NCI-H128 (cell line): Measurements from ENCODE around the gene CBX1.
A peak's percentile ranks its signal among the peaks of the same experiment; 100 is the strongest.

Experiments used
- DNase-seq: peaks from one replicate; lab custom pipeline; 2025; ENCODE audit not compliant: unreplicated experiment; lab: John Stamatoyannopoulos, UW

The CBX1 gene

DNA sequence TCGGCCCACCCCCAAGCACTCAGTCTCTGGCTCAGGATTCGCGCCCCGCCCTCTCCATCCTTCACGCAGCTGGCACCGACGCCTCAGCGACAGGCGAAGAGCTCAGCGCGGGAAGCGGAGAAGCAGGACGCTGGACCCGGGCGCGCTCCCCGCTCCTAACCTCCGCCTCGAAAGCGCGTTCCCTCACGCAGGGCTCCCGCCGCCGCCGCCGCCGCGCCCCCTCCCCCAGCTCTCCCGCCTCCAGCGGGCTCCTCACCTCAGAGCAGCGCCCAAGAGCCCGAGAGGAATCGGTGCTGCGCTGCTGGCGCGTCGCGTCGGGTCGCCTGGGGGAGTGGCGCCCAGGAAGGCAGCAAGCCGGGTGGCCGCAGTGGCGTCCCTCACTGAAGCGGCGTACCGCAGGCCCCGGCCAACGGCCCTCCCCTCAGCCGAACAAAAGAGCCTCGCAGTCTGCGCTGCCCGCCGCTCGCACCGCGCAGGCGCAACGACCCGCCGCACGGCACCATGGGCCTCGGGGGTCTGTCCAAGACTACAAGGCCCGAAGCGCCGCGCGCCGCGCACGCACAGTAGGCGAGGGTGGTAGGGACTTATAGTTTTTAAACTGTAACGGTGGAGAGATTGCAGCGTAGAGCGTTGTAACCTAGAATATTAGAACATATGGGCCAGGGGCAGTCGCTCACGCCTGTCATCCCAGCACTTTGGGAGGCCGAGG lies at the start of gene CBX1:
TSS of gene CBX1 (minus strand) at position 467 of the 709 bp plus-strand sequence. CDS start 24,474 bp downstream, outside the sequence.
- peak; percentile 78 for DNase-seq

DNA sequence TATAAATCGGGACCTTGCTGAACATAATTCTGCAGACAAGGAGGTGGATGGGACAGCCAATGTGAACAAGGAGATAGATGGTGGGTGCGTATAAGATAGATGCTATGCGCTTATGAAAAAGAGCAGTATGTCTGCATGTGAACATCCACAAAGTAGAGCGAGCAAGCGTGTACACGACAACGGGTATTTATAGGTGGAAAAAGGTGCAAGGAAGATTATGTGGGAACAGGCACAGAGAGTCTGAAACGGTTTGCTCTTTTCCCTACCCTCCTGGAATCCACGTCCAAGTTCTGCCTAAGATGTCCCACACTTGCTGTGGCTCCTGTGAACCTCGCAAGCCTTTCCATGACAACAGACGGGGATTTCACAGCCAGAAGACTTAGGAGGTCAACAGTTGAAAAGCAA lies 49.3 kb upstream of the CBX1 start:
- no peak for DNase-seq

DNA sequence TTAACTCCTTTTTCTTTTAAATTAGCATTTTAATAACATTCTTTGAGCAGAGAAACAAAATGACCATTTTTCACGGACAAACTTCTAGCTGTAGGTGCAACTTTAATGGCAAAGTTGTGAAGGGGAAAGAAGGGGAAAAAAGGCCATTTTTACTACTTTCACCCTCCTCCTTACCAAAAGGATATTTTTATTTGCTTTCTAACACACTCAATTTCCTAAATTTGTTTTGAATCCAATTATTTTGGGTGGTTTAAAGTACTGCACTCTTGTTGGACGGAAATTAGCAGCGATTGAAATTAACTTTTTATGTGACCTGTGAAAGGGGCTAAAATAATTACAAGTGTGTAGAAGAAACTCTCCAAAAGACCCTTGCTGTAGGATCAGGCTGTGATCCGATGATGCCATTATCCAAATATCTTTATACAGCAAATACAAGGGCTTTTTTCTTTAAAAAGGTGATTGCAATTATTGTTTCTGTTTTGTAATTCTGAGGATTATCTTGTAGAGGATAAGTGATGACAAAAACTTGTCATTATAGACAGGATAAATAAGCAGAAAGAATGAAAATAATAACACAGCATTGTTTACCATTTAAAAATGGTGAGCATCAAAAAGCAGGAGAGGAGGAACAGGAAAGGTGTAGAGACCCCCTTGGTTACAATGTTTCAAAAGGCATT lies 48.6 kb upstream of the CBX1 start:
- no peak for DNase-seq

DNA sequence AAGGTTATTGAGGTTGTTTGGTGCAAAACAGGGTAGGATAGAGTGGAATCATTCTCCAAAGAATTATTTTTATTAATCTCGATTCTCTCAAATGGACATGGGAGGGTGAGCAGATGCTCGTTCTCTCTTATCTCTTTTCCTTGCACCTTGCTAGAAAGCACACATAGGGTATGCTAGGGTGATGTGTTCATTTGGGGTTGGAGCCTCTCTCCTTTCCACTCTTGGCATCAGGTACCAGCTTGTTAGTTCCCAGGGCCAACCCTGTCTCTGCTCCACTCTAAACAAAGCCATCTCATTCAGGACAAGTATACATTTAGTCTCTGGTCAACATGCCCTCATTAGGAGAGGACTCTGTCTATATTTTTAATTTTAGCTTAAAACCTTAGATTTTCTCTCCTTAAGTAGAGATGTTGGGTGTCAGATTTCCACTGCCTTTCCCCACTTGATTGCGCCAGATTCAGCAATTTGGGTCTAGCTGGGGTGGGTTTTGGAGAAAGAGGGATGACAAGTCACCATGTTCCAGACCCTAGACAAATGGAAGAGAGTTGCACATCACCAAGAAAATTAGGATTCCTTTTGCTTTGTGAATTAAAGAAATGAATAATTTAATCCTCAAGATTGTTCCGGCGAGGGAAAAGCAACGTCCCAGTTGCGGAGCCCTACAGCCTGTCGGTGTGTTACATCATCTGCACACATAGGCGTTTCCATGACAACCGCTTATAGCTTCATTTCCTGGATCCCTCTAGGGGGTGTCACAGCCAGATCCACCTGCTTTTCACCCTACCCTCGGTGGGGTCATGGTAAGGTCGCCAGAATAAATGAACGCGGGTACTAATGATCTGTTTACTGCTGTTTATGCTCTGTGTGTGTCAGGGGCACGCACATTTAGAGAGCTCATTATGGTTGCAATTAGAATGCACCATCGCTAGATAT lies 47.8 kb upstream of the CBX1 start:
- no peak for DNase-seq

DNA sequence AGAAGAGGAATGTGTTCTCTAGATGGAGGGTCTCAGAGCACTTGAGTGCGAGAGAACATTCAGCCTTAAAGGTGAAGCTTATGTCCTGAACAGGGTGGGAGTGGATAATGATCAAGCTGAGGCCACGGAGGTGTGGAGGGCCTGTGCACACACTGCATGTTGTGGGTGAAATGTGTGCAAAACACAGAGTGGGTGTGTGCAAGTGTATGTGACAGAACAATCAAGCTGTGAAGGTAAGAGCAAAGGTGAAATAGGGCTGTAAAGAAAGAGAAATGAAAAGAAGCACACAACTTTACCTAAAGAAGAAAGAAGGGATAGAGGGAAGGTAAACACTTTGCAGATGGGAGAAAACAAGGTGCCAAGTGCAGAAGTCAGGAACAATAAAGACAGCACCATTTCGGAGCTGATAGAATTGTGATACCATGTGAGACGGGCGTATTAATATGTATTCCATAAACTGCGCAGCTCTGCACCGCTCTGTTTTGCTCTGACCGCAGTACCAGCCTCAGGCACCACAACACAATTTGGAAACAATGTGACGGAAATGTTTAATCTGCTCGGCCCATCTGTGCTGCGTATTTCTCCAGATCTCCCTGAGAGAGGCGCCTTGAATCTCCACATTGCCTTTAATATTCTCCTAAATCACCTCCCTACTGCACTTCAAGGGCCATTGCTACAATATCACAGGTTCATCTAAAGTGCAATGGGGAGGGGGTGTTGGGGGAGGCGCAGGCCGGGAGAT lies 46.9 kb upstream of the CBX1 start:
- no peak for DNase-seq

DNA sequence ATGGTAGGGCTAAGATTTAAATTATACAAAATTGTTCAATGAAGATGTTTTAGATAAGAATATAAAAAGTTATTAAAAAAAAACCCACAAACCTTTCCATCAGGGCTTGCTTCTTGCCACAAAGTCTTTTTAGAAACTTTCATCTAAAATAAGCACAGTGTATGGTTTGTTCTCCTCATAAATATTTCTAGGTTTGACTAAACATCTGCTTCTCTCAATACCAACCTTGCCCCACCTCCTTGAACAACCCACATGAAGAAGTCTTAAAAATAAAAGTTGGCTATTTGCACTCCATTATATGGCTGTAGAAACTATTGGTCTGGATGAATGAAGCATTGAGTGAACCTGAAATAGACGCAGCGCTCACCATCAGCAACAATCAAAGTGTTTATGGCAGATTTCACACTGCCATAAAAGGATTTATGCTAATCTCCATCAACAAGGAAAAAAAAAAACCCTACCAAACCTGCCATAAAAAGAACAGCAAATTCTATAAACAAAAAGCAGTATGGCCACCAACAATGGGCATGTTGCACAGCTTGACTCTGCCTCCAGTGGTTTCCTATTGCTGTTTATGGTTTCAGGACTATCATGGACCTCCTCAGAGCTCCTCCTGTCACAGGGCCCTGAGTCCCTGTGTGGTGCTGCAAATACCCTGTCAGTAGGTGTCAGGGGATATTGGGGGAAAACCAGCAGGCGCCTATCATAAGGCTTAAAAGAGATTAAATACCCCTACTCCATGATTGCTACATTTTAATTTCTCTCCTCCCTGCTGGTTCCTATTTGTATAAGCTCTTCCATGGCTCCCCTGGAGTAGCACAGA lies 43.9 kb upstream of the CBX1 start:
- DNase-seq = no peak

DNA sequence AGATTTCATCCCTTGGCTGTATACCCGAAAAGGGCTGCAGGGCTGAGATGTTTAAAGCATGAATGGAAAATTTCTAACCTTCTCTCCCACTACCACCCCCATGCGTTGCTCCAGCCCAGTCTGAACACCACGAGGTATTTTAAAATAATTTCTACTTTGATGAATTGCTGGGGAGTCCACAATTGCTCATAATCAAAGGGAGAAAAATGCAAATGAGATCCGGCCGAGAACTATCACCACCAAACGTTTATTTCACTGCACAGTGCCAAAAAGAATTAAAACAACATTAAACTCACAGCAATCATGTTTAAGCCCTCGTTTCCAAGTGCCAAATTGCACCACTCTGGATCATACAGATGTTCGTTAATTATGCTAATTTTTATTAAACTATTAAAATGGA lies 43.0 kb upstream of the CBX1 start:
- DNase-seq = no peak

DNA sequence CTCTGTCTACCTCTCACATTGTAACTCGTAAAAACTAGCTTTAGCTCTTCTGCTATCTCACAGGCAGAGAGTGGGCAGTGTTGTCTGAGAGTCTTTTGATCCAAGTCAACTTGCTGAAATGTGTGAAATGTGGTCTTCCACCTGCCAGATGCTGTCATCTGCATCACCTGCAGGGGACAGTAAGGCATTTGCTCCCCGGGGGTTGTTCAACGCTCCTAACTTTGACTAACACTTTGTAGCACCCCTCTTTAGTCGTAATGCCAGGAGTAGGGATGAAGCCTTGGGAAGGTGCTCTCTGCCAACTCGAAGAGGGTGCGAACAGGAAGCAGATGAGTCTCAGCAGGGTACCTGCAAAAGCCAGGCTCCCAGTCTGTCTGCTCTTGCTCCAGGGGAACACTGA lies 42.4 kb upstream of the CBX1 start:
- no peak for DNase-seq

DNA sequence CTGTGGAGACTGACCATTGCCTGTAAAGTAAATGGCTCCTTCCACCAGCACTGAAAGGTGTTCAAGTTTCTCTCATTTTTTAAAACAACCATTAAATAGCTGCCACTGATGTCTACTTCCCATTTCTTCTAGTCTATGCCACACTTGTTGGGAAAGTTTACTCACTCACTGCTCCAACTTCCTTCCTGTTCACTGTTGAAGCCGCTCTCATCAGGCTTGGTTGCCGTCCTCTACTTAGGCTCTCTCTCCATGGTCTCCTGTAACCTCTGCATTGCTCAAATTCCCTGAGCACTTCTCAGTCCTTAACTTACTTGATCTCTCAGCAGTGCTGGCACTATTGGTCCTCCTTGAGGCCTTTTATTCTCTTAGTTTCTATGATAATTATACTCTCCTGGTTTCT lies 38.7 kb upstream of the CBX1 start:
- DNase-seq = no peak

DNA sequence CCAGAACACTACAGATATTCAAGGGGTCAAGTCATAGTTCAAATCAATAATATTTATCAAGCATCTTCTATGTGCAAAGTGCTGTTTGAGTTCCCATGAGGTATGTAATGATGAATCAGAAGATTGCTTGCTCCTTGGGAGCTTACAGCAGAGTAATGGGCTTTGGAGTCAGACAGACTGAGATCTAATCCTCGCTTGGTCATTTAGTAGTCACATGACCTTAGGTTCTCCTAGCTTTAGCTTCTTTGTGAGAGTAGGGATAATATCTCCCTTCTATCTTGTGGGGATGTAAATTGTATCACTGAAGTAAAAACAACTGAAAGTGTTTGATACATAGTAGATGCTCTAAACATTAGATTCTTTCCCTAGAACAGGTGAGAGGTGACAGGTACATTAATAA lies 36.4 kb upstream of the CBX1 start:
- no peak for DNase-seq

DNA sequence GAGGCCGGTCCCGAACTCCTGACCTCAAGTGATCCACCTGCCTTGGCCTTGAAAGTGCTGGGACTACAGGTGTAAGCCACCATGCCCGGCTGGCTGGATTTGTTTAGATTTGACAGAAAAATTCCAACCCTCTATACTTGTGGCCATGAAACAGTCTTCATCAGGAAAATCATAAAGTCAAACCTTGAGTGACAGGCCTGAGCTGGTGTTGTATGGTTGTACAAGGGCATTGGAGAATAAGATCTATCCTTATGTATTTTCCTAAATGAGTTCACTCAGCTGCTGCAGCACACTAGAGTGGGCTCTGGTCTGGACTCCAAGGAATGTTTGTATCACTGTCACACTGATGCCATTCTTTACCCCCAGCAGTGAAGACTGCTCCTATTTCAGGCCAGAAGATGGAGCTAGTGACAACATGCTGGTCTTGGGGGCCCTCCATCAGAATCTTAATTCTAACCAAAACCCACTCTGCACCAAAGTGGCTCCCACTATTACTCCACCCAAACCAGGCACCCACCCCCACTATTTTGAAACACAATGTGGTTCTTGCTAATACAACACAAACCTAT lies 33.7 kb upstream of the CBX1 start:
- no peak for DNase-seq

DNA sequence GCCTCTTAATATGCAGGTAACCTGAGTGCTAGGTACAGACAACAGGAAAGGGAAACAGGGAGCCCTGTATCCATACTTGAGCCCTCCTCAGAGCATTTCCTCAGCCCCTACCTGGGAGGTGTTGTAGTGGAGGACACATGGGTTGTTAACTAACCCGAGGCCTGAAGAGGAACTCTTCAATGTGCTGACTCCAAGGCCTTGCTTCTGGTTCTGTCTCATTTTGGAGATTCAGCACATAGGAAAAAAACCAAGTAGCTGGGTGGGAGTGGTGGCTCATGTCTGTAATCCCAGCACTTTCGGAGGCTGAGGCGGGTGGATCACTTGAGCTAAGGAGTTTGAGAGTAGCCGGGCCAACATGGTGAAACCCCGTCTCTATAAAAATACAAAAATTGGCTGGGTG lies 31.1 kb upstream of the CBX1 start:
- no peak for DNase-seq

DNA sequence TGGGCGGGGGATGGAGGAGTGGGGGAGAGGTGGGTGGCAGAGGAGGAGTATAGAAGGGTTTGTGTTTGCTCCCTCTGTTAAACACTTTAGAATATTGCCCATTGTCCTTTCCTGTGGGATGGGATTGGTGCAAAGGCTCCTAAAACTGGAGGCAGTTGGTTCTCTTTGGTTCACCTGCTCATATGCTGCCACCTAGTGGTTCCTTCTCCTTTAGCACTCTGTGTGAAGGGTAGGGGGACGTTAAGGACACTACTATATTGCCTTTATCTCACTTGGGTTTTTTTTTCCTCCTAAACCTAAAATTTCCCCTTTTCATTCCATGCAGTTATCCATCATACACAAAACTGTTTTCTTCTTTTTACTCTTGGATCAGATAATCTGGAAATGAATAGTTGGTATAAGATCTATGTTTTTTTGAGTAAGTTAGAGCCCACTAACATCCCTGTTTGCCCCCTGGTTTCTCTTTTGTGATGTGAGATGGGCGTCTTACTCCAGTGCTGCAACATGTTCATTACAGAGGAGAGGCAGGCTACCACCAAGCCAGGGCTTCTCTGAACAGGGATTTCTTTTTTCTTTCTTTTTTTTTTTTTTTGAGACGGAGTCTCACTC lies 30.0 kb upstream of the CBX1 start:
- DNase-seq = peak; percentile 37

DNA sequence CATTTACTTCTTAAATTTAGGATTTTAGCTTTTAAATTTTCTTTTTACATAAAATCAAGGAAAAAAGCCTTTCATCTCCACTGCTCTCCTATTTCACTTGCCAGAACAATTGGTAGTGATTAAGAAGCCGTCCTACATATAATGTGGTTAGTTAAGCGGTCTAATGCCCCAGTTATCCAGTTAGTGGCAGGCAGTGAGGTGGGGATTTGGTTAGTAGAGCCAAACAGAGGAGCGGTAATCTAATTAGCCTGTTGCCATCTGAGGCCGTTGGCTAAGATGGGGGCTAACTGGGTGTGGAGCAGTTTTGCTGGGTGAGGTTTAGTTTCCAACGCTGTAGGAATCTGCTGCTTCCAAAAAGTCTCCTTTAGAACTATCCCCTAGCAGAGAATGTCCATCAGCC lies 28.7 kb upstream of the CBX1 start:
- DNase-seq = no peak

DNA sequence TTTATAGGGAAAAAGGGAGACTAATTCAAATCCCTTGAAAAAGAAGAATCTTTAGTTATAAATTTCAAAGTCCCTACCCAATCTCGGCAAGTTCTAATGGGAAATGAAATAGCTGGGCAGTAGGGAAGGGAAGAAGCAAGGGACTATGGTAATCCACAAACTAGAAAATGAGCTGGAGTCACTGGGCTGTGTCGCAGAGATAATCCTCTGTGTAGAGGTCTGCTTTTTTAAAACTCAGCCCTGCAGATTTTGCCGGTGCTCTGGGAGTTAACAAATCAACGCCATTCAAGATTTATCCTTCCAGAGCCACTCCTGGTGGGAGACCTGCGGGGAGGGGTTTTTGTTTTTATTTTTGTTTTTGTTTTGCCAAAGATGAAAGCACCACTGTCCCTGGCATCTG lies 27.1 kb upstream of the CBX1 start:
- DNase-seq = no peak

DNA sequence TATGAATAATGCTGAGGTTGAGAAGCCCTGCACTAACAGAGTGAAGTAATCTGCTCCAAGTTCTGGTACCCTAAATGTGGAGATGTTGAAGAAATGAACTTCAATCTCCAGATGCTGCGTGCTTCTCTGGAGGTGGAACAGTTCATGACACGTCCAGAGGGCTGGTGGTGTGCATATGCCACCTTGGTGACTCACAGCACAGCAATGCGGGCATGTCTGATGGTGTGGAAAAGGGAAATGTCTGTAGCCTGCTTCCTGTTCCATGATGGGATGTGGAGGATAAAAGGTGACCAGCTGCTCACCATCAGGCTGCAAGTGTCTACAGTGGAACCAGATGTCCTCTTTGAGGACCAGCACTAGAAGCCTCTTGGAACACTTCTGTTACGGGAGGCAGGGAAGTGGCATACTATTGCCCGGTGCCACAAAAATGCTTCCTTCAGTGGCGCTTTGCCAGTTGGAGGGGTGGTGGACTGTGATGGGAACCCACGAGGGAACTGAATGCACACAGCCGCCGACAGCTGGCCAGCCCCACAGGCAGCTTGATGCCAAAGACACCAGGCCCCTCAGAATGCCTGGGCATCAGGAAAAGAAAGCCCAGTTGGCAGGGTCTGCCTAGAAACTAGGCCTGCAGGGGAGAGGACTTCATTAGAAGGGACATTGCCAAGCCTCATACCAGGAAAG lies 26.2 kb upstream of the CBX1 start:
- DNase-seq = no peak

DNA sequence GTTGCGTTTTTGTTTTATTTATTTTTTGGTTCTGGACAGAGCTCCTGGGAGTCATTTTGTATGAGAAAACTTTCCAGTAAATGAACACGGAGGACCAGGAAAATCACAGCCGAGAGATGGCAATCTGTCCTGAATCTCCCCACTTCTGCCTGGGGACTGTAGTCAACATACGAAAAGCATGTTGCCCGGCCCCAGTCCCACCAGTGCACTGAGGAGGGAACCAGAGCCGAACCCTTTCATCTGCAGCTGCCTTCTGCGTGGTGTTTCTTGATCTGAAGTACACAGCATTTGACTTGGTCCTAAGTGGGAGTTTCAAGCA lies 25.2 kb upstream of the CBX1 start:
- DNase-seq = no peak

DNA sequence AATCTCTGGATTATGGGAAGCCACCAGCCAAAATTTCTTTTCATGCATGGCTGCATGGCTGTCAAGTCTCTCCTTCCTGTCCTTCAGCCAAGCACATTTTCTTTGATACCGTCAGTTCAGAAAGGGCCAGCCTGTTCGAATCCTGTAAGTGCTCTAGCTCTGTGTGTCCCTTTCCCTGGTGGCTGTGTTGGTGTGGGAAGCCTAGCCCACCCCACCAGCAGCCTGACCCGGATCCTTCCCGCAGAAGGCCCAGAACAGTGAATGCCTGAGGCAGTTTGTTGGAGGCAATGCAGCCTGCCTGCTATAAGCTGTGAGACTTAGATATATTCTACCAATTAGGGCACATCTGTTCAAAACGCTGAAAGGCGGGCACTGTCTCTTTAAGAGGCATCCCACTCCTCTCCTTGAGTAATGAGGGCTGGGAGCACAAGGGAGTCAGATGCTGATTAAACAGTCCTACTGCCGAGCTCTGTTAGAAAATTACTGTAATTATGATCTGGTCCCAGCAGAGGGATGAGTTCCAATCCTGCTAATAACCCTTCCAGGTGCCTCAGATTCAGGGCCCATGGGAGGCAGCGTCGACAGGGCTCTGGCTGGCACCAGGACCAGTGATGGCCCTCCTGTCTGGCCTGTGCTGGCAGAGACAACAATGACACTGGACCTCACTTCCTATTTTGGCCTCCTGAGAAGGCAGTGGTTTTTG lies 24.7 kb upstream of the CBX1 start:
- no peak for DNase-seq
